ENCODE results near the gene RASSF10. TPM values are rescaled to one million over a fixed set of nuclear protein-coding genes. Genes with fewer than 3 reads are reported as not detected.
"Not testable (repeated sequence)": the region's sequence is repeated elsewhere in the genome, so short reads cannot be mapped to it uniquely, and the experiment has no call there.

The RASSF10 gene
- total and polyA plus RNA-seq, 2 experiments from 2014 or later = 8.2 TPM; not detected in 1

DNA sequence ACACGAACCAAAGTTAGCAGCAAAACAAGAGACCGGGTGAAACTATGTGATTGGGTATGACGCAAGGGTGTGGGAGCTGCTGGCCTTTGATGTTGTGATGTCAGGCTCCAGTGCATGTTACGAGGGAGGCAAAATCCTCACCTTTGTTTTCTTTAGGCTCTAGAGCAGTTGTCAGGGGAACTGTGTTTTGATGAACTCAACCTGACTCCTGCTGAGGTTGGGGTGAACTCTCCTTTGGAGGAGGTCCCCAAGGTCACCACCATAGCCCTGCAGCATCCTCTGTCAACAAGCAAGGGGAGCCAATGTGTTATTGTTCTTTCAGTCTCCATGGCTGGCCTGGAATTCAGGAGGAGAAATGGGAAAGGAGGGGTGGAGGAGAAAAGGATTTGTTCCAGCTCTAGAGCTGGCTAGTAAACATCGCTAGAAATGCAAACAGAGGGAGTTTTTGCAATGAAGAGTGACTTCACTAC is 33.8 kb downstream of the RASSF10 start:
- TF ChIP-seq, protein P1, sequence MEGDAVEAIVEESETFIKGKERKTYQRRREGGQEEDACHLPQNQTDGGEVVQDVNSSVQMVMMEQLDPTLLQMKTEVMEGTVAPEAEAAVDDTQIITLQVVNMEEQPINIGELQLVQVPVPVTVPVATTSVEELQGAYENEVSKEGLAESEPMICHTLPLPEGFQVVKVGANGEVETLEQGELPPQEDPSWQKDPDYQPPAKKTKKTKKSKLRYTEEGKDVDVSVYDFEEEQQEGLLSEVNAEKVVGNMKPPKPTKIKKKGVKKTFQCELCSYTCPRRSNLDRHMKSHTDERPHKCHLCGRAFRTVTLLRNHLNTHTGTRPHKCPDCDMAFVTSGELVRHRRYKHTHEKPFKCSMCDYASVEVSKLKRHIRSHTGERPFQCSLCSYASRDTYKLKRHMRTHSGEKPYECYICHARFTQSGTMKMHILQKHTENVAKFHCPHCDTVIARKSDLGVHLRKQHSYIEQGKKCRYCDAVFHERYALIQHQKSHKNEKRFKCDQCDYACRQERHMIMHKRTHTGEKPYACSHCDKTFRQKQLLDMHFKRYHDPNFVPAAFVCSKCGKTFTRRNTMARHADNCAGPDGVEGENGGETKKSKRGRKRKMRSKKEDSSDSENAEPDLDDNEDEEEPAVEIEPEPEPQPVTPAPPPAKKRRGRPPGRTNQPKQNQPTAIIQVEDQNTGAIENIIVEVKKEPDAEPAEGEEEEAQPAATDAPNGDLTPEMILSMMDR (IDR thresholded peaks at IDR 0.05; ENCODE audit: low read depth, low read length) = no peak
- H3K27me3 ChIP-seq = no peaks in the 10 kb centered on the region
- H3K9me3 ChIP-seq (ENCODE audit: low read depth) = no peaks in the 10 kb centered on the region
- H3K4me3 ChIP-seq = no peak overlapping the region
- H3K27ac ChIP-seq = no peak overlapping the region
- no peak for DNase-seq (ENCODE audit: low read depth in 1 of 2, low spot score in 1 of 2)
- H3K4me1 ChIP-seq (ENCODE audit: low read depth) = peaks cover 12% of the 10 kb centered on the region
- no peaks in the 10 kb centered on the region for H3K36me3 ChIP-seq

DNA sequence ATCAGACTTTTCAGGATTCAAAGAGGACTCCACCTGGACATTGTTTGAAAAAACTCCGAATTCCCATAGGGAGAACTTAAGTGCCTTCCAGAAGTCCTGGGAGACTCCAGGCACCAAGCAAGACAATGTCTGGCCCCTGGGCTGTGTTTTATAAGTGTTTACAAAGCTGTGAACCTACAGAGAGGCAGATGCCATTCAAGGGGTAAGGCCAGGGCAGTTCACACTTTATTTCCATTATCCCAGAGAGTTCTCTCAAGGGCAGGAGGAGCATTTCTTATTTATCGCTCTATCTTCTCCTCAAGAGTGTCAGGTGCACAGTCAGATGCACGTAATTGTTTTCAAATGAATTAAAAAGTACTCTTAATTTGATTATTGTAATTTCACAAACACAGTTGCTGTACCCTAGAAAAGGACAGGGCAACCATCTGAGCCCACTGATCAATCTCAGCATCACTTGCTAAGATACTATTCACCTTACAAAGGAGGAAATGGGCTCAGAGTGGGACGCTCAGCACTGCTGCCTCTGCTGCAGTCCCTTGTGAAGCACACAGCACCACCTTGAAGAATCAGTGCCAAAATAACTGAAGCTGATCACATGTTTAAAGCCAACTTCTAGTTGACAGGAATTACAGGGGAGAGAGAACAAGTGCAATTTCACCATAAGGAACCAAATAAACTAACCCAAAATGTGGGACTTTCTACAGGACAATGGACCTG is 35.0 kb downstream of the RASSF10 start:
- DNase-seq (ENCODE audit: low read depth in 1 of 2, low spot score in 1 of 2) = no peak
- TF ChIP-seq, protein P1 (IDR thresholded peaks at IDR 0.05; ENCODE audit: low read depth, low read length) = no peak
- Histone ChIP-seq H3K9me3 (ENCODE audit: low read depth) (no peaks in the 10 kb centered on the region), H3K27ac (no peak overlapping the region), H3K36me3 (no peaks in the 10 kb centered on the region), H3K4me3 (no peak overlapping the region), H3K4me1 (ENCODE audit: low read depth) (peaks cover 12% of the 10 kb centered on the region), H3K27me3 (no peaks in the 10 kb centered on the region)

DNA sequence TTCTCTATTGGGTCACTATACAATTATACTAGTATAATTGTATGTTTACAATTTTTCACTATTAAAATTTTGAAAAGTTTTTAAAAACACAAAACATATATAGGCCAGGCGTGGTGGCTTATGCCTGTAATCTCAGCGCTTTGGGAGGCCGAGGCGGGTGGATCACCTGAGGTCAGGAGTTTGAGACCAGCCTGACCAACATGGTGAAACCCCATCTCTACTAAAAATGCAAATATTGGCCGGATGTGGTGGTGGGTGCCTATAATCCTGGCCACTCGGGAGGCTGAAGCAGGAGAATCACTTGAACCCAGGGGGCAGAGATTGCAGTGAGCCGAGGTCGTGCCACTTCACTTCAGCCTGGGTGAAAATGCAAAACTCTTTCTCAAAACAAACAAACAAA is 36.0 kb downstream of the RASSF10 start:
- H3K36me3 ChIP-seq = not testable (repeated sequence)

DNA sequence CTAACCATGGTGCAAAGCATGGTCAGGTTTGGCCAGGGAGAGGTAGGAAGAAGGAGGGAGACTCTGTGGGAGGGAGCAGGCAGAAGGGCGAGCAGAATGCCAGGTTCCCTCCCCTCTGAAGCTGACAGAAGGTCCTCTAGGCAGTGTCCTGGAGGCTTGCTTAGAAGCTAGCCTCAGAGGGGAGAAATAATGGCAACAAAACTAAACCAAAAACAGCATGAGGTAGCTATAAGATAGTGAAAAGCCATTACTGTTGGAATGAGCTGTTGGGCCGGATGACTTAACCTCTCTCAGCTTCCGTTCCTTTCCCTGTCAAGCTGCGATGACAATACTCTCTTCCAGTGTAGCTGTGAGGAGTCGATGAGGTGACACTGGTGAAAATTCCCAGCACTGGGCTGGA is 36.6 kb downstream of the RASSF10 start:
- no peaks in the 10 kb centered on the region for H3K36me3 ChIP-seq
- TF ChIP-seq, protein P1 (IDR thresholded peaks at IDR 0.05; ENCODE audit: low read depth, low read length) = no peak
- no peak for DNase-seq (ENCODE audit: low read depth in 1 of 2, low spot score in 1 of 2)
- H3K9me3 ChIP-seq (ENCODE audit: low read depth) = no peaks in the 10 kb centered on the region
- H3K27me3 ChIP-seq = no peaks in the 10 kb centered on the region
- peaks cover 12% of the 10 kb centered on the region for H3K4me1 ChIP-seq (ENCODE audit: low read depth)
- H3K4me3 ChIP-seq = no peak overlapping the region
- H3K27ac ChIP-seq = no peak overlapping the region

More for the DNA sequence above, 36.0 kb downstream of the RASSF10 start:
- peaks cover 12% of the 10 kb centered on the region for H3K4me1 ChIP-seq (ENCODE audit: low read depth)
- H3K4me3 ChIP-seq; H3K9me3 ChIP-seq (ENCODE audit: low read depth); H3K27ac ChIP-seq; H3K27me3 ChIP-seq; DNase-seq (ENCODE audit: low read depth in 1 of 2, low spot score in 1 of 2): not testable (repeated sequence)

DNA sequence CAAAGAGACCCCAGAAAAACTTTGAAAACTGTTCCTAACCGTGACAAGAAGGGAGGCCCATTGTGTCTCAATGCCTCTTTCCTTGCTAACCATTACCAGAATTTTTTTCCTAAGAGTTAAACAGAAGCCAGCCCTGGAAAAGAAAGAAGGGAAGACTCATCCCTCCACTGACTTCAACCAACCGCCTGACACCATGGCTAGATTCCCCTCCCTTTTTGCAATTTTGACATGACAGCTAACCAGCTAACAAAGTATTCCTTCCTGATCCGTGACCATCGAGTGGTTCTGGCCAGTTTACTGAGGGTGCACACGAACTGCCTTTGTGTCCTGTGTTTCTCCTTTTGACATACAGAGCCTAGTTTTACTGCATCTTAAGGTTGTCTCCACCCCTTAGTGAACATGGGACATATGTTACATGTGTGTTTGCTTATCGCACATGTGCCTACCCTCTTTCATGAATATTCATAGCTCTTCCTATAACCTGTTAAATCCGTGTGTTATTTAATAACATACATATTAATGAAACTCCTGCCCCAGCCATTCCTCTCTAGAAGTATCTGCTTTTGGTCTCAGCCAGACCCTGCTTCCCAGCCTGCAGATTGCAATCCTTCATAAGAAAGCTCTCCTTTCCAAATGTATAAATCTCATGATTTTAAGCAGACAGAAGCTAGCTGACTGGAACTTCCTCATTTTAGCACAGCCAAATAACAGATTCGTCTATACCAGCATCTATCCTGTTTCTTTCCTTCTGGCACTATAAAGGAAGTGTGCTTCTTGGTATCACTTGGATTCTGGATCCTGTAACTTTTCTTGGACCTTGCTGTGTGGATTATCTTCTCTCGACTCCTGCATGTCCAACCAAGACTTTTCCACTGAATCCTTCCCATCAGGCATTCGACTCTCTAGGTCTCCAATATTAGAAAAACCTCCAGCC is 37.8 kb downstream of the RASSF10 start:
- Histone ChIP-seq H3K4me3 (no peak overlapping the region), H3K36me3 (no peaks in the 10 kb centered on the region), H3K4me1 (ENCODE audit: low read depth) (peaks cover 12% of the 10 kb centered on the region), H3K27me3 (no peaks in the 10 kb centered on the region), H3K27ac (no peak overlapping the region), H3K9me3 (ENCODE audit: low read depth) (no peaks in the 10 kb centered on the region)
- TF ChIP-seq, protein P1 (IDR thresholded peaks at IDR 0.05; ENCODE audit: low read depth, low read length) = no peak
- no peak for DNase-seq (ENCODE audit: low read depth in 1 of 2, low spot score in 1 of 2)

Data from cardiac muscle cell (in vitro differentiated cells and primary cell).